ENCODE measurements around the gene DAPK1. TPM values are rescaled to one million over a fixed set of nuclear protein-coding genes. Genes with fewer than 3 reads are reported as not detected.

Gene DAPK1
- total RNA-seq, 1 donor from 2014 or later, result 67.4 TPM

DNA sequence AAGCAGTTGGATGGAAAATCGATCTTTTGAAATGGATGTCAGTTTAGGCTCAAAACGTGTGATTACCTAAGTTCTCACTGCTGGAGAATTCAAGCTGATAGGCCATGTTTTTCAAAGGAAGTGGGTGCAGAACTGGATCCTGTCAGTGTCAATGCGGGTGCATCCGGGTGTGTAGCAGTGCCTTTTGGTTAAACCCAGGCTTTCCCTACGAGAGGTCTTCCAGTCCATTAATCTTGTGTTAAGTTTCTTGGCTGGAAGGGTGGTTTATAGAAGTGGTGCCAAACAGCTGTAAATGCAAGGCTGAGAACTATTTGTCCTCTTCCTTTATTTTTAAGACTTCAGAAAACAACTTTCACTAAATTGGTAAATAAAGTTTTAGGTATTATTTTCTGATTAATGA is 71.9 kb downstream of the DAPK1 start:
- no peak for DNase-seq

DNA sequence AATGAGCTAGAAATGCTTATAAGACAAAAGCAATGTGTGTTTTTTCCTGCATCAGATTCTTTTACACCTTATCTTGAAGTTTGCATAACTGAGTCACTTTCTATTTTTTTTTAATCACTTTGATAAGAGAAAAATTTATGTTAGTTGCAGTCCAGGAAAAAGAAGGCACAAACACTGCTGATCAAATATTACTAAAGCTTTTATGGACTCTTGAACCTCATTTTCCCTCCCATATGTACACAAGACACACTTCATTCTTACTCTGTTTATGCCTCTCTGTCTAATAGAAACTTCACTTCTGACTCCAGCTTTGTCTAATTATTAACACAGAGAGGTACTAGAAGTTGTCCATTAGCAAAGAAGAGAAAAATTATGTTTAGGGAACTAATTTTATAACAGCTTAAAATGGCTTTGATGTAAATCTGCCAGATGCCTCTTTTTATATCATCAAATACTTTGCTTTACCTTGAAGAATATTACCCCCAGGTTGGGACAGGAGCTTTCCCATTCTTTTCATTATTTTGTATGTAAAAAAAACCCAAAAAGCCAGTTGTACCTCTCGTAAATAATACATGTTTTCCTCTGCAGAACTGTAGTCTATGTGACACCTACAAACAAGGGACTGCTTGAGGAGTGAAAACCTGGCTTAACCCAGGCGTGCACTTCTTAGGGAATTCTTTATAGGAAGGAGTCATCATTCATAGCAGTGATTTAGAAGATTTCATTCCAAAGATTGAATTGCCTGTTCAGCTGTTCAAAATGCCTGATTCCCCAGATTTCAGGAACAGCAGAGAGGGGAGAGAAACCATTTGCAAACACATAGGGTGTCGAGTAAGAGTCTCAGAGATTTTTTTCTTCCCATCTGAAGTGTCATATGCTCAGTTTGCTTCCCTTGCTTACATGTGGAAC is 72.6 kb downstream of the DAPK1 start:
- no peak for DNase-seq

DNA sequence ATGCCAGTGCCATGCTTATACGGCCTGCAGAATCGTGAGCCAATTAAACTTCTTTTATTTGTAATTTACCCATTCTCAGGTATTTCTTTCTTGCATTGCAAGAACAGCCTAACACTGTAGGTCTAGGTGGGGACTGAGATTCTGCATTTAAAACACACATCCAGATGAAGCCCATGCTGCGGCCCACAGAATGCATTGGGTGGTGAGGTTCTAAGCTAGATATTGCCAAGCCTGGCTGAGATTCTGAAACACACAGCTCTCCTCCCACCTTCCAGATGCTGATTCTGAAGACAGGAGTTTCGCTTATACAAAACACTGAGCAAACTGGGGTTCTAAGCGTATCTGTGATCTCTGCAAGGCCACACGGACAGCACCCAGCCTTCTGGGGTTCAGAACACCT is 75.1 kb downstream of the DAPK1 start:
- no peak for DNase-seq

DNA sequence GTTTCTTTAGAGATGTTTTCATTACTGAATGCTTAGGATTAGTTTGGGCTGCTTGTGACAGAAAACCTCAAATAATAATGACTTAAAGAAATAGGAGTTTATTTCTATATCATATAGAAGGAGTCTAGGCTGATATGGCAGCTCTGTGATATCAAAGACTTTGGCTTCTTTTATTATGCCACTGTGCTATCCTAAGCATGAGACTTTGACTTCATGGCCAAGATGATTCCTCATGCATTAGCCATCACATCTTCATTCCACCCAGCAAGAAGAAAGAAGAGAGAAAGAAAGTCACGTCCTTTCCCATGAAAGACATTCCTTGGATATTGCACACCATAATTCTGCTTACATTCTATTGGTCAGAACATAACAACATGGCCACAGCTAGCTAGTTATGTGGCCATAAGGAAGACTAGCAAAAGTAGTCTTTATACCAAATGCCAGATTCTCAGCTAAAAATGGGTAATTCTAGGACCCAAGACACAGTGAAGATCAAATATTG is 76.2 kb downstream of the DAPK1 start:
- no peak for DNase-seq

DNA sequence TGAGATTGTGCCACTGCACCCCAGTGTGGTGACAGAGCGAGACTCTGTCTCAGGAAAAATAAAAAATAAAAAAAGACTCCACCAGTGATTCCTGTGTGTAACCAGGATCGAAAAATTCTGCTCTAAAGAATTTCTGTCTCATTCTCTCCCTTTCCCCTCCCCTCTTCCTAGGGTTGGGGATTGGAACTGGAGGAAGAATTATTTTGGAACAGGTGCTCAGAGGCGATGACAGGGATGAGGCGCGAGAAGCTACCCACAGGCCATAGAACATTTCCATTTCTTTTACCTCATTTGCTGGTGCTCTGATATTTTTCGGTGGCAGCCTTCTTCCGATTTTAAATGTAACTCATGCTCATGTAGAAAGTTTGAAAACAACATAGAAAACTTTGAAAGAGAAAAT is 80.1 kb downstream of the DAPK1 start:
- DNase-seq, result no peak

DNA sequence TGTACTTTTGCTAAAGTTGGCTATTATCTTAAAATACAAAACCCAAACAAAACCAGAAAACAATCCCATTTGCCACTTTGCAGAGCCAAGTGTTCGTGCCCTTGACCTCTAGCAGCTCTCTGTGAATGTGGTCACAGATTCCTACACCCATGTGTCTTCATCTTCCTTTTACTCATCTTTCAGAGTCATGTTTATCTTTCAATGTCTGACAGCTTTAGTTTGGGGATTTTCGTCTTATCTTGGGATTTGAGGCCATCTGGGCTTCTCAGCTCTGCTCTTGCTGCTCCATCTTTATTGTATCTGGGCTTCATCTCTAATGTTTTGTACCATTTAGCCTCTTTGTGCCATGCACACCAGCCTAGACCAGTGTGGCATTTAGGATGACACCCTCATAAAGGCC is 81.0 kb downstream of the DAPK1 start:
- DNase-seq, result no peak

DNA sequence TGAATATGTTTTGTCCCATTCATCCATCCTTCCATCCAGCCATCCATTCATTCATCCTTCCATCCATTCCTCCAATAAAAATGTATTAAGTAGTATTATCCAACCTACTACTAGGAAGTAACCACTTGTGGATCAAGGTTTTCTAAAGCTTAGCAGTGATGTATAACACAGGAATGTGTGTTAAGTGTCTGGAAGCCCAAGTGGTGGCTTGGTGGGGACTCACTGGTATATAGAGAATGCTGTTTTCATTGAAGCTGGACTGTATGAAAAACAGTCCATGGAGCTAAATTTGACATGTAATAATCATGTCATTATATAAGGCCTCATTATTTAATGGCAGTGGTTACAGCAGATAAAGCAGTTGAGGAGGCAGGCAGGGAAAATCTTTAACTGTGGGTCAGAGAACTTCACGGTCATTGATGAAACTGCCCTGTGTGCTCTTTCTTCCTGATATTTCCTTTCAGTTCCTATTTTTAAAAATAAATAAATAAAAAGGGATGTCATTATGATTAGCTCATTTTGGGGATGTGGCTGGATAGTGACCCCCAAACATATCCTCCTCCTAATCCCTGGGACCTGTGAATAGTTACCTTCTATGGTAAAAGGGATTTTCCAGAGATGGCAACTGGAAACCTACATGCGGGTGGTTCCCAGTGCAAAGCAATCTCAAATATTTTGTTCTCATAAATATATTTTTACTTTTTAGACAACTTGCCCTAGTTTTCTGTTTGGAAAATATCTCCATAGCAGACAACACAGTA is 82.3 kb downstream of the DAPK1 start:
- no peak for DNase-seq

DNA sequence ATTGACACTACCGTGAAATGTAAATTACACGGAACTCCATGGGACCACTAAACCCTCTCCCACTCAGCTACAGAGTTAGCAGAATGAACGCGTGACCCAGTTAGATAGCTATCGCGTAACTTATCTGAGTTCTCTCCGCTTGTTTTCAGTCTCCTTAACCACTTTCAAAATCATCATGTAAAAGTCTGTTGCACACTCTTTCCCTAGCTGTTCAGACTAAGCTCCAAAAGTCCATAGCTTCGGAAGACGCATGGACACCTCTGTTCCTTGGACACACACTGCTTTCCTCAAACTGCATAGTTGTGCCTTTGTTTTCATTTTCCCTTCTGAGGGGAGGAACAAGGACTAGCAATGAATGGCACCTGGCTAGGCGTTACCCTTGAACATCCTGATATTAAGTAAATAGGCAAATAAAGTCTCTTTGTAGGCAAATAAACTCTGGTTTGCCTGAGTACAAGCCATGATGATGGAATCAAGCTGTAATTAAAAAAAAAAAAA is 83.3 kb downstream of the DAPK1 start:
- DNase-seq, result no peak

DNA sequence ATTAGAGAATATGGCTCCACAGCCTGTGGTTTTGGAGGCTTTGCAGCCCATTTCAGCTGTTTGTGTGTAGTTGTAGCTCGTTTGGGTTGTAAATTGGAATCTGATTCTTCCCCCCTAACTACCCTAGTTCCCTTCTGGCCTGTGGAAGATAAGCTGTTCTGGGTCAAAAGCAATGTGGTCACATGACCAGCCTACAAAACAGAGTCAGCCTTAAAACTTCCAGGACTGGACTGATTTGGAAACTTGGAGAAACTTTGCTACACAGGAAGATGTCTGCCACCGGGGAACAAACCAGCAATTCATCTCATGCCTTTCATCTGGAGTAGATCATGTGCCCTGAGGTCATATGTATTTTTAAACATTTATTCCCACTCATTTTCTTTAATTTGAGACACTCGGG is 83.8 kb downstream of the DAPK1 start:
- DNase-seq, result no peak

DNA sequence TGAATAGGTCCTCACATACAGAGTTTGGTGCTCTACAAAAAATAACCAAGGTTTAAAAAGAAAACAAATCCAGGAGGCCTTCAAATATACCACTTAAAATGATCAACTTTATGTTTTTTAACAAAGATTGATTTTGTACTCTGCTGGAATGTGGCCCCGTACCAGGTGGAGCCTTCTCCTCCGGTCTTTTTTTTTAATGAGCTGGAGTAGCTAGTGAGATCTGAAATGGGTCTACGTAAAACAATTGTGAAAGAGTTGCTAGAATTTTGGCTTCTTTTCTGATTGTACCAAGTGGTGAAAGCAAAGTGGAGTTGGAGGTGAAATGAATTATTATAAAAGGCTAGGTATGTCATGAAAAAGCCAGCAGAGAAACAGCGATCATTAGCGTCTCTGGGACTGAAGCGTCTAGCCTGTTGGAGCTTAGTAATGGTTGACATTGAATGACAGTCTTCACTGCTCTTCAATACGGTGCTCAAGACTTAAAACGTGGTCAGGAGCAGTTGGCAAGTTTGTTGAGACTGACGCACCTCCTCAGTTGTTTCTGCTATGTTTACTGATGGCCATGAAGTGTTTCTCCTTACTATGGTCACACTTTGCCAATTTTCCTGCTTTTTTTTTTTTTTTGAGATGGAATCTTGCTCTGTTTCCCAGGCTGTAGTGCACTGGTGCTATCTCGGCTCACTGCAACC is 84.4 kb downstream of the DAPK1 start:
- no peak for DNase-seq

DNA sequence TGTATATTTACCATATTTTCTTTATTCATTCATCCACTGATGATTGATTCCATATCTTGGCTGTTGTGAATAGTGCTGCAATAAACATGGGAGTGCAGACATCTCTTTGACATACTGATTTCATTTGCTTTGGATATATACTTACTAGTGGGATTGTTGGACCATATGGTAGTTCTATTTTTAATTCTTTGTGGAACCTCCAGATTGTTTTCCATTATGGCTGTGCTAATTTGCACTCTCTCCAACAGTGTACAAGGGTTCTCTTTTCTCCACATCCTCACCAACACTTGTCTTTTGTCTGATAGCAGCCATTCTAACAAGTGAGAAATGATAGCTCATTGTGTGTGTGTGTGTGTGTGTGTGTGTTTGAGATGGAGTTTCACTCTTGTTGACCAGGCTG is 86.7 kb downstream of the DAPK1 start:
- DNase-seq, result no peak

DNA sequence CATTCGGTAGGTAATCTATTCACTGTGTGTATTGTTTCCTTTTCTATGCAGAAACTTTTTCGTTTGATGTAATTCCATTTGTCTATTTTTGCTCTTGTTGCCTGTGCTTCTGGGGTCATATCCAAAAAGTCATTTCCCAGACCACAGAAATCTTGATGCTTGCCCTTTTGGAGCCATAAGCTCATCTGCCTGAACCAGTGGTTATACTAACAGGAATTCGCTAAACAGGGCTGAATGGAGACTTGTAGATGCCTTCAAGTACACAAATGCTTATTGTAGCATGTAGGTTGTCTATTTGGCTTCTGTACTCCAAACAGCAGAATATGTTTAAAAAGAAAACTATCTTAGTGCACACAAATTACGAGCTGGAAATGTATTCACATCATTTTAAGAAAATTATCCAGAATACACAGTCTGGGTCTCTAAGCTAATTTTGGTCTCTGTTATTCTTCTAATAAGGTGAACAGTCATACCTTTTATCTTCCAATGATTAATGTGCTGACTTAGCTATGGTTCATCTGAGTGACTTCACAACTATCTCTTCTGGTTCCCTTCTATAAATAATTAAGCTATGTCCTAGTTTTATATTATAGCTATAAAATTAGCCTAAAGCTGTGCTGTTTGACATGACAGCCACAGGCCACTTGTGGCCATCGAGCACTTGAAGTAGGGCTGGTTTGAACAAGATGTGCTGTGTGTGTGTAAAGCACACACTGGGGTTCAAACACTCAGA is 87.6 kb downstream of the DAPK1 start:
- no peak for DNase-seq

DNA sequence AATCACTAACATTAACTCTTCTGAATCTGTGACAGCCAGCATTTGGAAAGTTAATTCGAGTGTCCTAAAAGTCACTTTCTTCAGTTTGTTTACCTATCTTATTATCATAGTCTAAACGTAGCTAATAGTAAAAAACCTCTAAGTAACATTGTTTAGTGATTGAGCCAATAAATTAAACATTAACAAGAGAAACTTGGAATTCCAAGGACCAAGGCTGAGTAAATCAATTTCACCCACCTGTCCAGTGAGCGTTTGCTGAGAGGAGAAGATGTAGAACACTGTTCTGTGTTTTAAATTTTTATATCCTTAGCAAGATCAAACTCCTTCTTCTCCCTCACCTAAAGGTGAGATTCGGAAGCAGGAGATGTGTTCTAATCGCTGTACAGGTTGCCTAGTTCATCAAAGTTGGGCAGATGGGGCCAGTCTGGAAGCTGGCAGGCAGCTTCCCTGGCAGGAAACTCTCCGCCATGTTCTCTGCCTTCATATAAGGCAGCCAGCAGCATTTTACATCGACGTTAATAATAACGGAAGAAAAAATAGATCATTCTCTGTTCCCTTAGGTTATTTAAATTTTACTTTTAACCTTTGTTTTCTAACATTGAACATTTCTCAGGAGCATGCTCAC is 89.2 kb downstream of the DAPK1 start:
- DNase-seq, result no peak

DNA sequence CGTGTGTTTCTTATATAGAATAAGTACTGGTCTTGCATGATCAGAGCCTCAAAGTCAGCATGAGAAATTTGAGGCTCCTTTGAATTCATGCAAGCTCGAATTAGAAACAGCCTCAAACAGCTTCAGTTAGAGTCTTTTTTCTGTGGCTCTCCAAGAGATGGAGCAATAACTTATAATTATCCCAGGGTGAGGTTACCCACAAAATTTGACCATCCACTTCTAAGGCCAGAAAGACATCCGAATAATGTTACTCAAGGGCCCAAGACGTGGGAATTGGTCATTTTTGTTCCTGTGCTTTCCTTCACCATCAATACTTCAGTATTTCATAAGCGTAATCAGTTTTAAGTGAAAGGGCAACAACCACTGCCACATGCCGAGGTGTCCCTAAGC is 89.7 kb downstream of the DAPK1 start:
- DNase-seq, result no peak

DNA sequence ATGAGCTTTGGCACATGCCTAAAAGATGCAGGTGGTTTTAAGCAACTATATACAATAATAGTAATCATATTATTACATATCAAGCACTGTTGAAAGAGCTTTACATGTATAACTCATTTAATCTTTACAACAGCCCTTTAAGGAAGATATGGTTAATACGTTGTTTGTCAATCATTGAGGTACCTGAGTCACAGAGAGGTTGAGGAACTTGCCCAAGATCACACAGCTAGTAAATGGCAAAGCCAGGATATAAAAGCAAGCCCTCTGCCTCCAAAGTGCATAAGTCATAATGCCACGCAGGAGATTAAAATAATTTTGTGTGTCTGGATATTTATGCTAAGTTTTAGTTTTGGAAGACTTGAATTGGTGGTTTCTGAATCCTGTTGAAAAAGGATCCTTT is 90.2 kb downstream of the DAPK1 start:
- no peak for DNase-seq

DNA sequence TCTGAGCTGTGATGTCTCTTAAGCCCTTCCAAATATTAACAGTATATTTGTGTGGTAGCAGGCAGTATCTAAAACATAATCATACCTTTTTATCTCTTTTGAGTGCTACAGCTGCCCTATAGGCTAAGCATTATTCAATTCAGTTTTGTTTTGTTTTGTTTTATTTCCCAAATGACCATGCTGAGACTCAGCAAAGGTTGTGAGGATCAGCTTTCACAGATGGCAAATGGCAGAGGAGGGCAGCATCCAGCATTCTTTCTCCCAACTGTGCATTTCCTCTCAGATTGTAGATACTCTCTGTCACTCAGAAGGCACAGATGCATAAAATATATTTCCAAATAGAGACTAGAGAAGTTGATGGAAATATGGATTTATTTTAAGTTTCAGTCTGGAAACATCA is 90.7 kb downstream of the DAPK1 start:
- no peak for DNase-seq

DNA sequence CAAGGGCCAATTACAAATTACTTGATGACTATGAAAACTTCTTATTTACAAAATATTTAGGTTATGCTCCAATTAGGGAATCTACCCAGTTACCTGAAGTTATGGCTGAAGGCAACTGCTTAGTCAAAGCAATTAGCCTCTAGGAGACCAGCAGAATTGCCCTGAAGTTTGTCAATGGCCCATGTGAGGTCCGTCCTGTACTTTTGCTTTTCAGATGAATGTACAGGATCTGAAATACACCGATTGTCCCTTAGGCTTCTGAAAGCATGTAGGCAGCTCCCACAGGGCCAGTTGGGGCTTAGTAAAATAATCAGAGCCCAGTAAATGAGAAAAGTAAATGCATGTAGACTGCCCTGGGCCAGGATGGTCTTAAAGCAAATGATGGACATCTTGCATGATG is 93.3 kb downstream of the DAPK1 start:
- DNase-seq, result no peak

DNA sequence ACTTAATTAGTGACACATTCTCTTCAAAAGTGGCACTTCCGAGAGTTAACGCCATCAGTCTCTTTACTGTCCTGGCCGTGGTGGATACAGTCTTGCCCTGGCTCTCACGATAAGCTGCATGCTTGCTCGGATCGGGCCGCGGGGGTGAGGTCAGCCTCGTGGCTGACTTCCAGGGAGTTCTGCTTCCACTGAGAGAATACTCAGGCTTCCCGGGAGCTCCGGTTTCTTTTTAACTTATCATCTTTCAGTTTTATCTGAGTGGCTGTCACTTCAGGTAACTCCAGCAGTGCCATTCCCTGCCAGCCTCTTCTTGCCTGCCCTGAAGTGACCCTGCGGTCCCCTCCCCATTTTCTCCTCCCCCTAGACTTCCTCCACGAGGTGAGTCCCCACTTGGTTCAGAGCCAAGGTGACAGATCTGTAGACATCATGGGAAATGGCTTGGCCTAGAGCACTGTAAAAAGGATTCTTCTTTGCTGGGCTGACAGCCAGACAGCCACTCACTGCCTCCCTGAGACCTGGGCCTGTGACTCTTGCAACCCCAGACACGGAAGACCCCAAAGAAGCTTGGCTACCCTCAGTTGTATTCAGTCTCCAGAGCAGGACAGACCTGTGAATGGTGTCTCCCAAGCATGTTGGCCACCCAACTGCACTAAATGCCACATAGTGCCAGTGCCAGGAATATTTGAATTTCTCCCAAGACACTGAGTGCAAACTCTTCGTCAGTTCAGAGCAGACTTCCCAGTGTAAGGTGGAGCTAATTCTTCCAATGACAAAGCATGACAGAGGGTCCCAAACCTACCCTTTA is 95.1 kb downstream of the DAPK1 start:
- DNase-seq, result no peak

DNA sequence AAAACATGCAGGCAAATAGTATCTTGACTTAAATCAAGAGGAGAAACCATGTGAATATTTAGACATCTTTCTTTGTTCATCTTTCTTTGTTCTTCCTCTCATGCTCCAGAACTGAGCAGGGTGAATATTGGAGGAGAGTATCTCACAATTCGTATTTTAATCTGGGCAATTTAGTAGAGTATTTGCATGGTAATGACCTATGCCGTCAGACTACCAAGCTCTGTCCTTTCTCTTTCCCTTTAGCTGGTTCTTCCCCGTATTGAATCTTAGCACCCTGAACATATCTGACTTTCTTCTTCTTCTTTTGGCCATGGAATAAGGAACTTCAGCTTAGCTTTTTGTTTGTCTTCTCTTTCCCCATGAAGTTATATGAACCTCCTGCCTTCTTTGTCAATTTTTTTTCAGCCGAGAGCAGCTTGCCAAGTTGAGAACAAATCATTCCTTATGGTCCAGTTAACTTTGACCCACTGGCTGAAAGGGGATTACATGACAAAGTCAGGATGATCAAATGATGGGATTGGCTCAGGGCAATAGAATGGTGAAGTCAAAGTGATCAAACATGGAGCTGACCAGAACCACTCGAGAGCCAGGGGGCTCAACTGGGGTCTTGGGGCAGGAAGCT is 95.8 kb downstream of the DAPK1 start:
- no peak for DNase-seq

DNA sequence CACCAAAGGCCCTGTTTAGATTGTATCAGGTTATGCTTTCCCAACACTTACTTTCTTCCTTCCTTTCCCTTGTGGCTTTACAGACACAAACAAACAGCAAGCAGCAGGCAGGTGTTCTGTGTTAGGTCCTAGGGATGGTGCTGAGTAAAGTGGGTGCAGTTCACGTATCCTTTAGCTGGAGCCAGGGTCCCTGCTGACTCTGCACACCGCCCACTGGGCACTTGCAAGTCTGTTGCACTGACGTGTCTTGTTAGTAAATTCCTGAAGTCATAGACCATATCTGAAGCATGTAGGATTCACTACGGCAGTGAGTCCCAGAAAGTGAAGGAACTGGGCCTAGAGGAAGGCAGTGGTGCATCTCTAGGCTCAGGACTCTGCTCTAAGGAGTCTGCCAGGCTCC is 96.5 kb downstream of the DAPK1 start:
- no peak for DNase-seq

Data from occipital lobe (tissue), 2 donors.